ENCODE data around the gene C19orf67.

- no peak for TF ChIP-seq CTCF (conservative IDR thresholded peaks at IDR 0.05; ENCODE audit: low read depth in 2 of 2)
- TF ChIP-seq POLR2AphosphoS5 (IDR thresholded peaks at IDR 0.05; ENCODE audit: low read depth): 0 out of 2 replicates have a peak, but pooled peaks have one; percentile 4
Observed at GRCh38 chr19:14081797-14082674, 3.5 kb downstream of the C19orf67 start.
